ENCODE measurements around the gene TMEM132D.

- TF ChIP-seq EZH2 (IDR thresholded peaks at IDR 0.05; ENCODE audit: insufficient read depth, poor library complexity, severe bottlenecking) (no peak), EZH2phosphoT487 (IDR thresholded peaks at IDR 0.05; ENCODE audit: insufficient read depth, low read depth) (no peak)
Measured at GRCh38 chr12:129025055-129025454, 878.8 kb downstream of the TMEM132D start.

Data from GM23248 (cell line).